Tibial nerve (tissue), 4 donors: ENCODE data around the gene MEIS1.

Experiments used
- CTCF ChIP-seq, 5 experiments: fragments of 200-600 bp in 3 of 5; fragments of 450-650 bp in 2 of 5; sonication (generic) in 3 of 5; IDR thresholded peaks; one replicate each; pipeline ENCODE4 v1.5.1; 2016 to 2019; ENCODE audit warnings: antibody characterized with exemption in 5 of 5, mild to moderate bottlenecking in 3 of 5, moderate library complexity in 2 of 5
- EP300 ChIP-seq, 2 donors: sonication (generic); formaldehyde crosslinking; IDR thresholded peaks; one replicate each; pipeline ENCODE4 v1.6.1; 2017; ENCODE audit warnings: antibody characterized with exemption in 2 of 2, mild to moderate bottlenecking in 1 of 2
- POLR2A ChIP-seq, 2 donors: fragments of 450-650 bp; IDR thresholded peaks; one replicate each; pipeline ENCODE4 v1.6.1; 2017; ENCODE audit warnings: antibody characterized with exemption in 2 of 2, mild to moderate bottlenecking in 2 of 2, moderate library complexity in 2 of 2

- TF ChIP-seq POLR2A (IDR thresholded peaks at IDR 0.05) (no peak), CTCF (IDR thresholded peaks at IDR 0.05) (no peak), EP300 (IDR thresholded peaks at IDR 0.05) (no peak)
Observed at GRCh38 chr2:66462501-66462825, 27.5 kb downstream of the MEIS1 start.
